ENCODE data around the gene SEPSECS.

SEPSECS gene

GRCh38 chr4:25159837-25160713 lies at the start of gene SEPSECS:
Gene SEPSECS, minus strand, starts transcription at chr4:25160449. Its CDS starts 80 bp downstream, at chr4:25160369.
- DNase-seq, result peak; percentile 94

- no peak for DNase-seq
Measured at GRCh38 chr4:25209702-25210101, 49.5 kb upstream of the SEPSECS start.

GRCh38 chr4:25207997-25208396 lies 47.7 kb upstream of the SEPSECS start:
- DNase-seq, result no peak

- DNase-seq, result no peak
Measured at GRCh38 chr4:25198713-25199112, 38.5 kb upstream of the SEPSECS start.

- no peak for DNase-seq
Measured at GRCh38 chr4:25190407-25190806, 30.2 kb upstream of the SEPSECS start.

- no peak for DNase-seq
Measured at GRCh38 chr4:25184056-25184455, 23.8 kb upstream of the SEPSECS start.

GRCh38 chr4:25182937-25183336 lies 22.7 kb upstream of the SEPSECS start:
- no peak for DNase-seq

GRCh38 chr4:25180524-25181131 lies 20.4 kb upstream of the SEPSECS start:
- peak in 1 of 2 donors; percentile 57 for DNase-seq

- DNase-seq, result no peak
Measured at GRCh38 chr4:25178838-25179261, 18.6 kb upstream of the SEPSECS start.

- DNase-seq, result no peak
Measured at GRCh38 chr4:25177147-25177546, 16.9 kb upstream of the SEPSECS start.

- DNase-seq, result no peak
Measured at GRCh38 chr4:25174674-25175073, 14.4 kb upstream of the SEPSECS start.

GRCh38 chr4:25172961-25173915 lies 13.0 kb upstream of the SEPSECS start:
- peak in 1 of 2 donors; percentile 92 for DNase-seq

GRCh38 chr4:25171201-25171865 lies 11.1 kb upstream of the SEPSECS start:
- DNase-seq, result no peak

- DNase-seq, result no peak
Measured at GRCh38 chr4:25169446-25169845, 9.2 kb upstream of the SEPSECS start.

GRCh38 chr4:25165916-25166315 lies 5.7 kb upstream of the SEPSECS start:
- no peak for DNase-seq

GRCh38 chr4:25163196-25163595 lies 2.9 kb upstream of the SEPSECS start:
- no peak for DNase-seq

- DNase-seq, result no peak
Measured at GRCh38 chr4:25162566-25162965, 2.3 kb upstream of the SEPSECS start.

- no peak for DNase-seq
Measured at GRCh38 chr4:25161593-25161950, 1.3 kb upstream of the SEPSECS start.

- DNase-seq, result no peak
Measured at GRCh38 chr4:25160714-25161592, 704 bp upstream of the SEPSECS start.

GRCh38 chr4:25158817-25159216 lies 1.4 kb downstream of the SEPSECS start:
- DNase-seq, result no peak

- no peak for DNase-seq
Measured at GRCh38 chr4:25157081-25157480, 3.2 kb downstream of the SEPSECS start.

GRCh38 chr4:25155947-25156346 lies 4.3 kb downstream of the SEPSECS start:
- DNase-seq, result no peak
